ENCODE measurements around the gene VWA8.

VWA8 gene

GRCh38 chr13:41554180-41554579, 406.7 kb downstream of the VWA8 start:
- H3K4me3 ChIP-seq (ENCODE audit: low read length), result no peak overlapping the region
- H3K4me1 ChIP-seq (ENCODE audit: low read length), result no peaks in the 10 kb centered on the region
- H4K20me1 ChIP-seq (ENCODE audit: insufficient read depth, low read length), result no peaks in the 10 kb centered on the region
- no peak overlapping the region for H3K4me2 ChIP-seq (ENCODE audit: low read length)
- no peak overlapping the region for H2AFZ ChIP-seq (ENCODE audit: low read depth, low read length)
- H3K27ac ChIP-seq (ENCODE audit: low read length), result no peak overlapping the region
- no peak overlapping the region for H3K9ac ChIP-seq (ENCODE audit: low read length)
- no peaks in the 10 kb centered on the region for H3K79me2 ChIP-seq (ENCODE audit: low read length)
- no peaks in the 10 kb centered on the region for H3K9me3 ChIP-seq (ENCODE audit: insufficient read depth, low read length)
- no peaks in the 10 kb centered on the region for H3K27me3 ChIP-seq (ENCODE audit: low read depth, low read length)
- TF ChIP-seq EZH2phosphoT487 (IDR thresholded peaks at IDR 0.05; ENCODE audit: low read depth) (no peak), CTCF (IDR thresholded peaks at IDR 0.05; ENCODE audit: low read depth, low read length) (no peak)
- no peaks in the 10 kb centered on the region for H3K36me3 ChIP-seq (replicated peaks; ENCODE audit: low read depth, low read length)

GRCh38 chr13:41552031-41552430, 408.9 kb downstream of the VWA8 start:
- H3K4me1 ChIP-seq (ENCODE audit: low read length), result no peaks in the 10 kb centered on the region
- H3K9me3 ChIP-seq (ENCODE audit: insufficient read depth, low read length), result no peaks in the 10 kb centered on the region
- no peak overlapping the region for H3K4me3 ChIP-seq (ENCODE audit: low read length)
- no peaks in the 10 kb centered on the region for H3K36me3 ChIP-seq (replicated peaks; ENCODE audit: low read depth, low read length)
- H3K27me3 ChIP-seq (ENCODE audit: low read depth, low read length), result no peaks in the 10 kb centered on the region
- H3K27ac ChIP-seq (ENCODE audit: low read length), result no peak overlapping the region
- TF ChIP-seq EZH2phosphoT487 (IDR thresholded peaks at IDR 0.05; ENCODE audit: low read depth) (no peak), CTCF (IDR thresholded peaks at IDR 0.05; ENCODE audit: low read depth, low read length) (no peak)
- H2AFZ ChIP-seq (ENCODE audit: low read depth, low read length), result no peak overlapping the region
- no peaks in the 10 kb centered on the region for H4K20me1 ChIP-seq (ENCODE audit: insufficient read depth, low read length)
- H3K79me2 ChIP-seq (ENCODE audit: low read length), result no peaks in the 10 kb centered on the region
- H3K4me2 ChIP-seq (ENCODE audit: low read length), result no peak overlapping the region
- H3K9ac ChIP-seq (ENCODE audit: low read length), result no peak overlapping the region

- no peaks in the 10 kb centered on the region for H3K36me3 ChIP-seq (replicated peaks; ENCODE audit: low read depth, low read length)
- H4K20me1 ChIP-seq (ENCODE audit: insufficient read depth, low read length), result no peaks in the 10 kb centered on the region
- H2AFZ ChIP-seq (ENCODE audit: low read depth, low read length), result no peak overlapping the region
- H3K27me3 ChIP-seq (ENCODE audit: low read depth, low read length), result no peaks in the 10 kb centered on the region
- H3K79me2 ChIP-seq (ENCODE audit: low read length), result no peaks in the 10 kb centered on the region
- TF ChIP-seq EZH2phosphoT487 (IDR thresholded peaks at IDR 0.05; ENCODE audit: low read depth) (no peak), CTCF (IDR thresholded peaks at IDR 0.05; ENCODE audit: low read depth, low read length) (no peak)
- H3K9me3 ChIP-seq (ENCODE audit: insufficient read depth, low read length), result no peaks in the 10 kb centered on the region
- H3K9ac ChIP-seq (ENCODE audit: low read length), result no peak overlapping the region
- H3K4me1 ChIP-seq (ENCODE audit: low read length), result no peaks in the 10 kb centered on the region
- H3K27ac ChIP-seq (ENCODE audit: low read length), result no peak overlapping the region
- H3K4me3 ChIP-seq (ENCODE audit: low read length), result no peak overlapping the region
- H3K4me2 ChIP-seq (ENCODE audit: low read length), result no peak overlapping the region
These were observed 410.6 kb downstream of the VWA8 start for GRCh38 chr13:41550276-41550675.

- Histone ChIP-seq H3K9me3 (ENCODE audit: insufficient read depth, low read length) (no peaks in the 10 kb centered on the region), H3K36me3 (replicated peaks; ENCODE audit: low read depth, low read length) (no peaks in the 10 kb centered on the region), H3K27ac (ENCODE audit: low read length) (no peak overlapping the region), H3K79me2 (ENCODE audit: low read length) (no peaks in the 10 kb centered on the region), H2AFZ (ENCODE audit: low read depth, low read length) (no peak overlapping the region), H3K27me3 (ENCODE audit: low read depth, low read length) (no peaks in the 10 kb centered on the region), H3K4me2 (ENCODE audit: low read length) (no peak overlapping the region), H3K9ac (ENCODE audit: low read length) (no peak overlapping the region), H3K4me1 (ENCODE audit: low read length) (no peaks in the 10 kb centered on the region), H3K4me3 (ENCODE audit: low read length) (no peak overlapping the region), H4K20me1 (ENCODE audit: insufficient read depth, low read length) (no peaks in the 10 kb centered on the region)
- TF ChIP-seq EZH2phosphoT487 (IDR thresholded peaks at IDR 0.05; ENCODE audit: low read depth) (no peak), CTCF (IDR thresholded peaks at IDR 0.05; ENCODE audit: low read depth, low read length) (no peak)
These were observed 411.4 kb downstream of the VWA8 start for GRCh38 chr13:41549491-41549890.

Data from OCI-LY3 (cell line).